K562 treated with DMSO at 1 percent for 4 hours (cell line): ENCODE results near the gene OVOL1. TPM values are rescaled to one million over a fixed set of nuclear protein-coding genes. Genes with fewer than 3 reads are reported as not detected.

Source experiments
- total RNA-seq: library from RNA; unstranded; fragments of 300-600 nt; gene quantifications from 2 replicates; pipeline ENCODE4 v1.2.3, GENCODE V29; 2022; ENCODE audit not compliant: insufficient read depth

OVOL1 gene
- total RNA-seq = not detected in 2 replicates

GRCh38 chr11:65786786-65787636, at the start of gene OVOL1:
Gene OVOL1, plus strand, starts transcription at chr11:65787063. Its CDS starts 311 bp downstream, at chr11:65787374.

GRCh38 chr11:65780770-65781151, 6.1 kb upstream of the OVOL1 start, which contains the start of gene AP5B1:
Gene AP5B1, minus strand, starts transcription at chr11:65780976. Its CDS starts 385 bp downstream, at chr11:65780591.

GRCh38 chr11:65833297-65834030, 46.6 kb downstream of the OVOL1 start, which contains the start of gene SNX32:
Gene SNX32, plus strand, starts transcription at chr11:65833963. Its CDS starts 103 bp downstream, at chr11:65834066.

Other genes with a start within 250 kb of the OVOL1 start
- gene LTBP3, start 228.7 kb upstream of the OVOL1 start, total RNA-seq = 32.3 and 42.6 TPM in 2 replicates
- 37.9 and 48.3 TPM in 2 replicates for gene ZNRD2, start 216.6 kb upstream of the OVOL1 start, total RNA-seq
- gene FAM89B, start 214.5 kb upstream of the OVOL1 start, total RNA-seq = 64.3 and 74.6 TPM in 2 replicates
- gene EHBP1L1, start 211.0 kb upstream of the OVOL1 start, total RNA-seq = 74.1 and 75.4 TPM in 2 replicates
- 1.6 and 2.1 TPM in 2 replicates for gene KCNK7, start 191.3 kb upstream of the OVOL1 start, total RNA-seq
- 58.9 and 66.8 TPM in 2 replicates for gene MAP3K11, start 172.8 kb upstream of the OVOL1 start, total RNA-seq
- 31.8 and 46.2 TPM in 2 replicates for gene PCNX3, start 171.3 kb upstream of the OVOL1 start, total RNA-seq
- gene SIPA1, start 149.0 kb upstream of the OVOL1 start, total RNA-seq = 55.3 and 62.8 TPM in 2 replicates
- gene RELA, start 124.1 kb upstream of the OVOL1 start, total RNA-seq = 58.1 and 70.6 TPM in 2 replicates
- gene KAT5, start 74.8 kb upstream of the OVOL1 start, total RNA-seq = 26.4 and 36.7 TPM in 2 replicates
- gene RNASEH2C, start 66.3 kb upstream of the OVOL1 start, total RNA-seq = 24.6 and 34.7 TPM in 2 replicates
- gene AP5B1, start 6.1 kb upstream of the OVOL1 start, total RNA-seq = 25.5 and 28.9 TPM in 2 replicates
- gene SNX32, start 46.9 kb downstream of the OVOL1 start, total RNA-seq = not detected in 2 replicates
- gene CFL1, start 71.1 kb downstream of the OVOL1 start, total RNA-seq = 715 and 721 TPM in 2 replicates
- 69.2 and 73.6 TPM in 2 replicates for gene MUS81, start 73.4 kb downstream of the OVOL1 start, total RNA-seq
- gene EFEMP2, start 85.7 kb downstream of the OVOL1 start, total RNA-seq = 2.3 TPM in 1 of 2 replicates, not detected in the other
- gene CTSW, start 92.8 kb downstream of the OVOL1 start, total RNA-seq = not detected in 2 replicates
- gene FIBP, start 101.4 kb downstream of the OVOL1 start, total RNA-seq = 49.6 and 55.0 TPM in 2 replicates
- 36.9 and 41.3 TPM in 2 replicates for gene CCDC85B, start 103.6 kb downstream of the OVOL1 start, total RNA-seq
- gene FOSL1, start 113.3 kb downstream of the OVOL1 start, total RNA-seq = 4.6 and 7.2 TPM in 2 replicates
- gene C11orf68, start 132.0 kb downstream of the OVOL1 start, total RNA-seq = 50.5 and 55.0 TPM in 2 replicates
- 133 and 159 TPM in 2 replicates for gene DRAP1, start 132.4 kb downstream of the OVOL1 start, total RNA-seq
- not detected in 2 replicates for gene TSGA10IP, start 158.4 kb downstream of the OVOL1 start, total RNA-seq
- 64.4 and 73.6 TPM in 2 replicates for gene SART1, start 174.7 kb downstream of the OVOL1 start, total RNA-seq
- 33.9 and 39.2 TPM in 2 replicates for gene EIF1AD, start 215.1 kb downstream of the OVOL1 start, total RNA-seq
- 201 and 212 TPM in 2 replicates for gene BANF1, start 215.4 kb downstream of the OVOL1 start, total RNA-seq
- gene CST6, start 224.9 kb downstream of the OVOL1 start, total RNA-seq = not detected in 2 replicates
- not detected in 2 replicates for gene CATSPER1, start 239.4 kb downstream of the OVOL1 start, total RNA-seq